WTC11 (cell line): ENCODE results near the gene NEURL2. TPM values are rescaled to one million over a fixed set of nuclear protein-coding genes. Genes with fewer than 3 reads are reported as not detected.

ENCODE experiments used
- ATAC-seq: fragments of 200-7000 bp; cut with Tn5 transposase; 2 replicates; pipeline ENCODE4 v1.10.0; 2021; ENCODE audit warnings: mild to moderate bottlenecking, moderate library complexity
- CTCF ChIA-PET: fragments of 300-600 bp; sonication (Branson Sonifier 250); formaldehyde crosslinking; loops from one replicate; lab custom pipeline; 2021; ENCODE audit warnings: antibody characterized with exemption; lab: Charles Lee
- POLR2A ChIA-PET: fragments of 350-600 bp; sonication (Branson Sonifier 250); formaldehyde crosslinking; loops from one replicate; lab custom pipeline; 2021; ENCODE audit warnings: antibody characterized with exemption; lab: Charles Lee
- DNase-seq: peaks from one replicate; pipeline ENCODE4 v3.0.0; 2021; ENCODE audit warnings: low spot score
- H3K27ac Mint-ChIP-seq: 2 replicates; pipeline ENCODE4 v1.8.0; 2021; ENCODE audit warnings: mixed read lengths
- H3K27me3 Mint-ChIP-seq: 2 replicates; pipeline ENCODE4 v1.8.0; 2021; ENCODE audit warnings: low read depth, mild to moderate bottlenecking, moderate library complexity, mixed read lengths
- H3K36me3 Mint-ChIP-seq: 2 replicates; pipeline ENCODE4 v1.8.0; 2021; ENCODE audit warnings: mixed read lengths
- H3K4me1 Mint-ChIP-seq: 2 replicates; pipeline ENCODE4 v1.8.0; 2022; ENCODE audit warnings: mixed read lengths
- H3K4me3 Mint-ChIP-seq: 2 replicates; pipeline ENCODE4 v1.8.0; 2021; ENCODE audit warnings: mild to moderate bottlenecking, moderate library complexity, mixed read lengths
- H3K9me3 Mint-ChIP-seq: 2 replicates; pipeline ENCODE4 v1.8.0; 2021; ENCODE audit warnings: mixed read lengths
- CREM ChIP-seq: sonication (generic); formaldehyde crosslinking; IDR thresholded peaks from 2 replicates; pipeline ENCODE4 v1.8.1; 2022; ENCODE audit warnings: mild to moderate bottlenecking, missing genetic modification reagents, moderate library complexity
- EMX1 ChIP-seq: fragments of 250-450 bp; sonication (Bioruptor Pico); IDR thresholded peaks from 2 replicates; pipeline ENCODE4 v1.8.0; 2021; ENCODE audit warnings: mild to moderate bottlenecking
- FOXJ3 ChIP-seq: sonication (generic); formaldehyde crosslinking; IDR thresholded peaks from 2 replicates; pipeline ENCODE4 v1.9.0; 2021; ENCODE audit warnings: missing genetic modification reagents, mild to moderate bottlenecking, borderline replicate concordance
- FOXK1 ChIP-seq: sonication (generic); formaldehyde crosslinking; IDR thresholded peaks from 2 replicates; pipeline ENCODE4 v1.8.0; 2022; ENCODE audit warnings: mild to moderate bottlenecking, moderate library complexity, missing genetic modification reagents
- GABPB1 ChIP-seq: sonication (generic); formaldehyde crosslinking; IDR thresholded peaks from 2 replicates; pipeline ENCODE4 v1.8.1; 2023; ENCODE audit warnings: mild to moderate bottlenecking, missing genetic modification reagents
- TCF7 ChIP-seq: sonication (generic); formaldehyde crosslinking; IDR thresholded peaks from 2 replicates; pipeline ENCODE4 v1.8.0; 2022; ENCODE audit warnings: mild to moderate bottlenecking, low read depth, missing genetic modification reagents, moderate library complexity
- TEAD1 ChIP-seq: sonication (generic); formaldehyde crosslinking; IDR thresholded peaks from 2 replicates; pipeline ENCODE4 v1.8.0; 2022; ENCODE audit warnings: mild to moderate bottlenecking, missing genetic modification reagents
- TEAD4 ChIP-seq: sonication (generic); formaldehyde crosslinking; IDR thresholded peaks from 2 replicates; pipeline ENCODE4 v1.8.0; 2022; ENCODE audit warnings: mild to moderate bottlenecking, missing genetic modification reagents
- total RNA-seq: library from RNA; stranded (reverse); gene quantifications from 3 replicates; pipeline ENCODE4 v1.2.3, GENCODE V29; 2021
- TF ChIP-seq, protein P1 (sequence below): sonication (generic); formaldehyde crosslinking; IDR thresholded peaks from 2 replicates; pipeline ENCODE4 v1.8.1; 2023; ENCODE audit warnings: mild to moderate bottlenecking, missing genetic modification reagents, moderate library complexity
- TF ChIP-seq, protein P2 (sequence below): sonication (generic); formaldehyde crosslinking; IDR thresholded peaks from 2 replicates; pipeline ENCODE4 v1.8.1; 2023; ENCODE audit warnings: mild to moderate bottlenecking, moderate library complexity, missing genetic modification reagents
- TF ChIP-seq, protein P3 (sequence below): sonication (generic); formaldehyde crosslinking; IDR thresholded peaks from 2 replicates; pipeline ENCODE4 v1.8.1; 2022; ENCODE audit warnings: missing genetic modification reagents, borderline replicate concordance
- TF ChIP-seq, protein P4 (sequence below): sonication (generic); formaldehyde crosslinking; IDR thresholded peaks from 2 replicates; pipeline ENCODE4 v1.8.1; 2022; ENCODE audit warnings: mild to moderate bottlenecking, moderate library complexity, missing genetic modification reagents
- TF ChIP-seq, protein P5 (sequence below): fragments of 250-450 bp; sonication (Bioruptor Pico); IDR thresholded peaks from 2 replicates; pipeline ENCODE4 v1.9.0; 2021; ENCODE audit warnings: mild to moderate bottlenecking
- TF ChIP-seq, protein P6 (sequence below): sonication (generic); formaldehyde crosslinking; IDR thresholded peaks from 2 replicates; pipeline ENCODE4 v1.8.0; 2022; ENCODE audit warnings: mild to moderate bottlenecking, missing genetic modification reagents
- TF ChIP-seq, protein P7 (sequence below): sonication (generic); formaldehyde crosslinking; conservative IDR thresholded peaks from 2 replicates; pipeline ENCODE4 v1.8.1; 2023; ENCODE audit warnings: mild to moderate bottlenecking, low read depth, missing genetic modification reagents, moderate library complexity

The NEURL2 gene
- total RNA-seq, 1 experiment from 2014 or later = 6.6 TPM

DNA sequence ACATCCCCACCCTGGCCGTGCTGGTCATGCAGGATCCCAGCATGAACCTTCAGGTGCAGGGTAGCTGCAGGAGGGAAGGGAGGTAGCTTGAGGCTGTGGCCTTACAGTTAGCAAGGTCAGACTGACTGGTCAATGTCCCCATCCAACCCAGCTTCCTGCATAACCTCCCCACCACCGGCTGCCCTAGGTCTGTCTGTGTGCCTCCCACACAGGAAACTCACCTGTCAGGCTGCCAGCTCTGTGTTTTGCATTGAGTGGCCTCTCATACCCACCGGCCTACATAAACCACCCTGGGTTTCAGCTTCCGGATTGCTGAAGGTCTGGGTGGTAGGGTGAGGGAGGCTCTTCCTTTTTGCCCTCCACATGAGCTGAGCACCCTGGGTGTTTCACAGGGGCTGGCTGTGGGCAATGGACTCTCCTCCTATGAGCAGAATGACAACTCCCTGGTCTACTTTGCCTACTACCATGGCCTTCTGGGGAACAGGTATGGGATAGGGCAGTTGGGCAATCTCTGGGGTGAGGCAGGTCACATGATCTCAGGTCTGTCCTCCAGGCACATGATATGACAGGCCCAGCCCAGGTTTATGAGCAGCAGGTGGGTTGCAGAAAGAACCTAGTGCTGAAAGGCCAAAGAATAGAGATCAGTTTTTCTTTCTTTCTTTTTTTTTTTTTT, 2.0 kb upstream of the NEURL2 start:
- TF ChIP-seq EMX1 (CRISPR knock-in tag) = no peak
- TF ChIP-seq, protein P1, sequence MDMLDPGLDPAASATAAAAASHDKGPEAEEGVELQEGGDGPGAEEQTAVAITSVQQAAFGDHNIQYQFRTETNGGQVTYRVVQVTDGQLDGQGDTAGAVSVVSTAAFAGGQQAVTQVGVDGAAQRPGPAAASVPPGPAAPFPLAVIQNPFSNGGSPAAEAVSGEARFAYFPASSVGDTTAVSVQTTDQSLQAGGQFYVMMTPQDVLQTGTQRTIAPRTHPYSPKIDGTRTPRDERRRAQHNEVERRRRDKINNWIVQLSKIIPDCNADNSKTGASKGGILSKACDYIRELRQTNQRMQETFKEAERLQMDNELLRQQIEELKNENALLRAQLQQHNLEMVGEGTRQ (CRISPR knock-in tag) = peak; percentile 34; the same call in 1 of the 2 replicates
- H3K4me3 Mint-ChIP-seq = peak overlapping the region; percentile 87
- no peak overlapping the region for H3K27ac Mint-ChIP-seq
- DNase-seq (no peak), ATAC-seq (no peak)
- H3K9me3 Mint-ChIP-seq = no peaks in the 10 kb centered on the region
- CTCF ChIA-PET = interaction anchor here (2.5 kb wide), 1 partner anchor 69 kb away, joined by 10 read pairs; no protein-coding TSS in a partner anchor
- peaks cover 12% of the 10 kb centered on the region for H3K4me1 Mint-ChIP-seq
- peaks cover 15% of the 10 kb centered on the region for H3K36me3 Mint-ChIP-seq
- POLR2A ChIA-PET = interaction anchor here (0.6 to 1.2 kb wide), 3 partner anchors 12 to 497 kb away, joined by 3 to 5 read pairs (median 4); partner anchors contain the start of gene ZSWIM1
- no peaks in the 10 kb centered on the region; the same call in 1 of the 2 replicates for H3K27me3 Mint-ChIP-seq

DNA sequence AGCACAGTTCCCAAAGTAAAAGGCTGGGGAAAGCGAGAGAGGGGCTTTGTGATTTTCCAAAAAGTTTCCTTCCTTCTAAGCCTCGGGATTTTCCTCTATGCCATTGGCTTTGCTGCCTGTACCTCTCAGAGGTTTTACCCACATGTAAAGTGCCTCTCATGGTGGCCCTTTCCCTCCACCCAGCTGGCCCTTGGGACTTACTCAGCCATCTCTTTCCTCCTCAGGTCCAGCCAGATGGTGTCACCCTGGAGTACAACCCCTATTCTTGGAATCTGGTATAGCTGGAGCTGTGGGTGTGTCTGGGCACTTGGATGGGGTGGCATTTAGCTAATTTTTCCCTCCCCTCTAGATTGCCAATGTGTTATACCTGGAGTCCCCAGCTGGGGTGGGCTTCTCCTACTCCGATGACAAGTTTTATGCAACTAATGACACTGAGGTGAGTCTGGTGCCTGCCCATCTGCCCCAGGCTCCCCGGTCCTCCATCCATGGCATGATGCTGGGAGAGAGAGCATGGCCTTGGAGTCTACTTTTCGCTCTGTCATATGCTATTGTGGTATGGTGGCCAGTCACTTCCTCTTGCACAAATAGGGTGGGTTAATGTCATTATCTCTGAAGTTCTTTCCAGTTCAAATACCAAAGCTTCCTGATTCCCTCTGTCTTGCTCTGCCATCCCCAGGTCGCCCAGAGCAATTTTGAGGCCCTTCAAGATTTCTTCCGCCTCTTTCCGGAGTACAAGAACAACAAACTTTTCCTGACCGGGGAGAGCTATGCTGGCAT, 1.2 kb upstream of the NEURL2 start:
- no peak for DNase-seq
- Mint-ChIP-seq H3K4me3 (peak overlapping the region; percentile 87), H3K27me3 (no peaks in the 10 kb centered on the region; the same call in 1 of the 2 replicates), H3K27ac (no peak overlapping the region), H3K4me1 (peaks cover 12% of the 10 kb centered on the region), H3K9me3 (no peaks in the 10 kb centered on the region)
- ChIA-PET CTCF (interaction anchor here (1.3 to 3.0 kb wide), 3 partner anchors 50 to 120 kb away, joined by 3 to 15 read pairs (median 10); no protein-coding TSS in a partner anchor), POLR2A (interaction anchor here (0.8 to 1.2 kb wide), 2 partner anchors 11 to 68 kb away, joined by 3 to 4 read pairs; partner anchors contain the start of gene ZSWIM1)
- ATAC-seq = no peak
- TF ChIP-seq FOXK1 (CRISPR knock-in tag) (0 out of 2 replicates have a peak, but pooled peaks have one; percentile 24), TEAD1 (CRISPR knock-in tag) (no peak)
- TF ChIP-seq, all 79 proteins: peak for 1
- H3K36me3 Mint-ChIP-seq = peaks cover 8% of the 10 kb centered on the region

DNA sequence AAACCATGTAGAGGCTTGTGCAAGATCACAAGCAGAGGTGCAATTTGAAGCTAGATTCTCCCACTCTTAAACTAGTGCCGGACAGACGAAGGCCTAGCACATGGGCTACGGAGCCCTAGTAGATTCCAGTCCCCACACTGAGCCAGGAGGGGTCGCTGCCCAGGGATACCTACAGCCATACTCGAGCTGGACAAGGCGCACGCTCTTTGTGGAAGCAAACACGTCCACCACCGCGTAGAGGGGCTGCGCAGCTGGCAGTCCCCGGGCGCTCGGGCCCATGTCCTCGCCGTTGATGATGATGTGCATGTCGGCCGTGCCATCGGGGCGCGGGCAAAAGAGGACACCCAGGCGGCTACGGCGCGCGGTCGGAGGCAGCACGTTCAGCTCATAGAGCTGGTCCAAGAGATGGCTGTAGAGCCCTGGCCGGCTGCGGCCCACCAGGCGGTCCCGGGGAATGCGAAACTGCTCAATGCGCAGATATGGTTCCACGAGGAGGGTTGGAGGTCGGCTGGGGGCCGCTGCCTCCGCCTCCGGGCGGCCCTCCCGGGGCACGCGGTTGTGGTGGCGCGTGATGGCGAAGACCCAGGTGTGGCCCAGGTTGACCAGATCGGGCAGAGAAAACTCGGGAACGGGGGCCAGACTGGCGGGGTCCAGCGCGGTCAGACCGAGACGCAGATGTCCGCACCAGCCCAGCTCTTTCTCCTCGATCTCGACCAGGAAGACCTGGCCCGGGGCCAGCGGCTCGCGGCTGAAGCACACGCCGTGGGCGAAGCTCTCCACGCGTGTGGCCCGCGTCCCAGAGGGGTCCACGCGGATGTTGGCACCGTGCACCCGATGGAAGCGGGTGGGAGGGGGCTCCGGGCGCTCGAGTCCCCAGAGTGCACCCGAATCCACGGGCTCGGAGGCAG, 677 bp downstream of the NEURL2 start:
- Mint-ChIP-seq H3K27ac (no peak overlapping the region), H3K36me3 (peaks cover 4% of the 10 kb centered on the region), H3K4me1 (peaks cover 12% of the 10 kb centered on the region), H3K4me3 (peak overlapping the region; percentile 87), H3K27me3 (no peaks in the 10 kb centered on the region; the same call in 1 of the 2 replicates), H3K9me3 (no peaks in the 10 kb centered on the region)
- peak; percentile 89 for DNase-seq
- ChIA-PET CTCF (interaction anchor here (0.6 to 3.0 kb wide), 45 partner anchors 8 to 328 kb away, joined by 3 to 38 read pairs (median 6); partner anchors contain the start of genes PCIF1, PLTP, SNX21 and TNNC2), POLR2A (interaction anchor here (0.7 to 2.2 kb wide), 7 partner anchors 9 to 67 kb away, joined by 3 to 19 read pairs (median 8); partner anchors contain the start of genes PCIF1, PLTP and ZSWIM1)
- peak; percentile 80 for ATAC-seq
- TF ChIP-seq, protein P2, sequence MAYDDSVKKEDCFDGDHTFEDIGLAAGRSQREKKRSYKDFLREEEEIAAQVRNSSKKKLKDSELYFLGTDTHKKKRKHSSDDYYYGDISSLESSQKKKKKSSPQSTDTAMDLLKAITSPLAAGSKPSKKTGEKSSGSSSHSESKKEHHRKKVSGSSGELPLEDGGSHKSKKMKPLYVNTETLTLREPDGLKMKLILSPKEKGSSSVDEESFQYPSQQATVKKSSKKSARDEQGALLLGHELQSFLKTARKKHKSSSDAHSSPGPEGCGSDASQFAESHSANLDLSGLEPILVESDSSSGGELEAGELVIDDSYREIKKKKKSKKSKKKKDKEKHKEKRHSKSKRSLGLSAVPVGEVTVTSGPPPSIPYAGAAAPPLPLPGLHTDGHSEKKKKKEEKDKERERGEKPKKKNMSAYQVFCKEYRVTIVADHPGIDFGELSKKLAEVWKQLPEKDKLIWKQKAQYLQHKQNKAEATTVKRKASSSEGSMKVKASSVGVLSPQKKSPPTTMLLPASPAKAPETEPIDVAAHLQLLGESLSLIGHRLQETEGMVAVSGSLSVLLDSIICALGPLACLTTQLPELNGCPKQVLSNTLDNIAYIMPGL (CRISPR knock-in tag) = peak; percentile 96
- TF ChIP-seq, protein P3, sequence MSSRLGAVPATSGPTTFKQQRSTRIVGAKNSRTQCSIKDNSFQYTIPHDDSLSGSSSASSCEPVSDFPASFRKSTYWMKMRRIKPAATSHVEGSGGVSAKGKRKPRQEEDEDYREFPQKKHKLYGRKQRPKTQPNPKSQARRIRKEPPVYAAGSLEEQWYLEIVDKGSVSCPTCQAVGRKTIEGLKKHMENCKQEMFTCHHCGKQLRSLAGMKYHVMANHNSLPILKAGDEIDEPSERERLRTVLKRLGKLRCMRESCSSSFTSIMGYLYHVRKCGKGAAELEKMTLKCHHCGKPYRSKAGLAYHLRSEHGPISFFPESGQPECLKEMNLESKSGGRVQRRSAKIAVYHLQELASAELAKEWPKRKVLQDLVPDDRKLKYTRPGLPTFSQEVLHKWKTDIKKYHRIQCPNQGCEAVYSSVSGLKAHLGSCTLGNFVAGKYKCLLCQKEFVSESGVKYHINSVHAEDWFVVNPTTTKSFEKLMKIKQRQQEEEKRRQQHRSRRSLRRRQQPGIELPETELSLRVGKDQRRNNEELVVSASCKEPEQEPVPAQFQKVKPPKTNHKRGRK (CRISPR knock-in tag) = no peak
- no peak; the same call in 1 of the 2 replicates for TF ChIP-seq TCF7 (CRISPR knock-in tag)
- TF ChIP-seq, protein P4, sequence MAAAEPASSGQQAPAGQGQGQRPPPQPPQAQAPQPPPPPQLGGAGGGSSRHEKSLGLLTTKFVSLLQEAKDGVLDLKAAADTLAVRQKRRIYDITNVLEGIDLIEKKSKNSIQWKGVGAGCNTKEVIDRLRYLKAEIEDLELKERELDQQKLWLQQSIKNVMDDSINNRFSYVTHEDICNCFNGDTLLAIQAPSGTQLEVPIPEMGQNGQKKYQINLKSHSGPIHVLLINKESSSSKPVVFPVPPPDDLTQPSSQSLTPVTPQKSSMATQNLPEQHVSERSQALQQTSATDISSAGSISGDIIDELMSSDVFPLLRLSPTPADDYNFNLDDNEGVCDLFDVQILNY = no peak
- TF ChIP-seq, protein P5, sequence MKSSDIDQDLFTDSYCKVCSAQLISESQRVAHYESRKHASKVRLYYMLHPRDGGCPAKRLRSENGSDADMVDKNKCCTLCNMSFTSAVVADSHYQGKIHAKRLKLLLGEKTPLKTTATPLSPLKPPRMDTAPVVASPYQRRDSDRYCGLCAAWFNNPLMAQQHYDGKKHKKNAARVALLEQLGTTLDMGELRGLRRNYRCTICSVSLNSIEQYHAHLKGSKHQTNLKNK (CRISPR knock-in tag) = no peak
- TF ChIP-seq, protein P6, sequence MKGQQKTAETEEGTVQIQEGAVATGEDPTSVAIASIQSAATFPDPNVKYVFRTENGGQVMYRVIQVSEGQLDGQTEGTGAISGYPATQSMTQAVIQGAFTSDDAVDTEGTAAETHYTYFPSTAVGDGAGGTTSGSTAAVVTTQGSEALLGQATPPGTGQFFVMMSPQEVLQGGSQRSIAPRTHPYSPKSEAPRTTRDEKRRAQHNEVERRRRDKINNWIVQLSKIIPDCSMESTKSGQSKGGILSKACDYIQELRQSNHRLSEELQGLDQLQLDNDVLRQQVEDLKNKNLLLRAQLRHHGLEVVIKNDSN = no peak; the same call in 1 of the 2 replicates
- TF ChIP-seq, protein P7, sequence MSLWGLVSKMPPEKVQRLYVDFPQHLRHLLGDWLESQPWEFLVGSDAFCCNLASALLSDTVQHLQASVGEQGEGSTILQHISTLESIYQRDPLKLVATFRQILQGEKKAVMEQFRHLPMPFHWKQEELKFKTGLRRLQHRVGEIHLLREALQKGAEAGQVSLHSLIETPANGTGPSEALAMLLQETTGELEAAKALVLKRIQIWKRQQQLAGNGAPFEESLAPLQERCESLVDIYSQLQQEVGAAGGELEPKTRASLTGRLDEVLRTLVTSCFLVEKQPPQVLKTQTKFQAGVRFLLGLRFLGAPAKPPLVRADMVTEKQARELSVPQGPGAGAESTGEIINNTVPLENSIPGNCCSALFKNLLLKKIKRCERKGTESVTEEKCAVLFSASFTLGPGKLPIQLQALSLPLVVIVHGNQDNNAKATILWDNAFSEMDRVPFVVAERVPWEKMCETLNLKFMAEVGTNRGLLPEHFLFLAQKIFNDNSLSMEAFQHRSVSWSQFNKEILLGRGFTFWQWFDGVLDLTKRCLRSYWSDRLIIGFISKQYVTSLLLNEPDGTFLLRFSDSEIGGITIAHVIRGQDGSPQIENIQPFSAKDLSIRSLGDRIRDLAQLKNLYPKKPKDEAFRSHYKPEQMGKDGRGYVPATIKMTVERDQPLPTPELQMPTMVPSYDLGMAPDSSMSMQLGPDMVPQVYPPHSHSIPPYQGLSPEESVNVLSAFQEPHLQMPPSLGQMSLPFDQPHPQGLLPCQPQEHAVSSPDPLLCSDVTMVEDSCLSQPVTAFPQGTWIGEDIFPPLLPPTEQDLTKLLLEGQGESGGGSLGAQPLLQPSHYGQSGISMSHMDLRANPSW = no peak
- TF ChIP-seq GABPB1 = no peak
- TF ChIP-seq FOXJ3 = no peak
- TF ChIP-seq CREM (CRISPR knock-in tag) = no peak
- no peak for TF ChIP-seq TEAD4 (CRISPR knock-in tag)
